ENCODE results near the gene MYO1D.

DNA sequence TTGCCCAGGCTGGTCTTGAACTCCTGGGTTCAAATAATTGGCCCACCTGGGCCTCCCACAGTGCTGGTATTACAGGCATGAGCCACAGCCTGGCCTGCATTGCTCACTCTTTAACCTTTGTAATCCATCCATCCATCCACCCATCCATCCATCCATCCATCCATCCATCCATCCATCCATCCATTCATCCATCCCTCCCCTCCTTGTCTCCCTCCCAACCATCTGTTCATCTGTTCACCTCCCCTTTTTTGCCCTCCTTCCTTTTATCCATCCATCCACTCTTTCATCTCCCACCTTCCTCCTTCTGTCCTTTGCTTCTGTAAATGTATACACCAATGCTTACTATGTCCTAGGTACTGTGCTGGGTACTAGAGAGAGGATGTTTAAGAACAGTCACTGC is 324.6 kb downstream of the MYO1D start:
- TF ChIP-seq CTCF (IDR thresholded peaks at IDR 0.05; ENCODE audit: low read depth, low read length) (no peak), EZH2phosphoT487 (IDR thresholded peaks at IDR 0.05; ENCODE audit: low read depth) (no peak)

All from OCI-LY3 (cell line).